PC-9 (cell line): ENCODE results near the gene PKHD1. TPM values are rescaled to one million over a fixed set of nuclear protein-coding genes. Genes with fewer than 3 reads are reported as not detected.

Experiments
- BruUV-seq: library from RNA; stranded (reverse); fragments of 400-500 nt; replicated peaks from 2 replicates; lab custom pipeline; 2021; lab: Mats Ljungman, UMichigan
- CTCF ChIA-PET: fragments of 300-600 bp; sonication (Branson Sonifier 250); formaldehyde crosslinking; loops from one replicate; lab custom pipeline; 2022; ENCODE audit warnings: antibody characterized with exemption; lab: Charles Lee
- POLR2A ChIA-PET: fragments of 300-600 bp; sonication (Branson Sonifier 250); formaldehyde crosslinking; loops from one replicate; lab custom pipeline; 2022; ENCODE audit warnings: antibody characterized with exemption; ENCODE audit not compliant: unreplicated experiment; lab: Charles Lee
- DNase-seq, 2 experiments: peaks; one replicate each; pipeline versions ENCODE4 v3.0.0 to v3.0.0-alpha.2; 2015 to 2022; ENCODE audit warnings: mixed read lengths in 1 of 2
- H2AFZ ChIP-seq: fragments of 200-600 bp; sonication (generic); 2 replicates; pipeline ENCODE4 v1.8.1; 2017; ENCODE audit warnings: antibody characterized with exemption
- H3F3A ChIP-seq: fragments of 200-600 bp; sonication (generic); 2 replicates; pipeline ENCODE4 v1.8.1; 2017; ENCODE audit warnings: antibody characterized with exemption, mild to moderate bottlenecking, low read depth; ENCODE audit not compliant: insufficient read depth
- H3K27ac ChIP-seq: fragments of 200-600 bp; sonication (generic); 2 replicates; pipeline ENCODE4 v1.6.1; 2016; ENCODE audit warnings: mixed run types
- H3K27me3 ChIP-seq: fragments of 200-600 bp; sonication (generic); 2 replicates; pipeline ENCODE4 v1.6.1; 2016; ENCODE audit warnings: low read depth, mixed run types; ENCODE audit not compliant: insufficient read depth
- H3K36me3 ChIP-seq: fragments of 200-600 bp; sonication (generic); 2 replicates; pipeline ENCODE4 v1.6.1; 2016; ENCODE audit warnings: low read depth, mixed run types
- H3K4me1 ChIP-seq: fragments of 200-600 bp; sonication (generic); replicated peaks from 2 replicates; pipeline ENCODE4 v1.6.1; 2016; ENCODE audit warnings: mixed run types; ENCODE audit not compliant: insufficient read depth
- H3K4me2 ChIP-seq: fragments of 200-600 bp; sonication (generic); 2 replicates; pipeline ENCODE4 v1.6.1; 2017; ENCODE audit warnings: mixed run types
- H3K4me3 ChIP-seq: fragments of 200-600 bp; sonication (generic); 2 replicates; pipeline ENCODE4 v1.6.1; 2016; ENCODE audit warnings: mixed run types
- H3K79me2 ChIP-seq: fragments of 200-600 bp; sonication (generic); 2 replicates; pipeline ENCODE4 v1.6.1; 2017; ENCODE audit warnings: low read depth, mixed run types
- H3K9me2 ChIP-seq: fragments of 200-600 bp; sonication (generic); 2 replicates; pipeline ENCODE4 v1.8.1; 2017; ENCODE audit warnings: mild to moderate bottlenecking; ENCODE audit not compliant: insufficient read depth
- H3K9me3 ChIP-seq: fragments of 200-600 bp; sonication (generic); 2 replicates; pipeline ENCODE4 v1.8.1; 2016; ENCODE audit warnings: low read depth; ENCODE audit not compliant: insufficient read depth
- H4K20me1 ChIP-seq: fragments of 200-600 bp; sonication (generic); 2 replicates; pipeline ENCODE4 v1.8.1; 2017; ENCODE audit not compliant: insufficient read depth
- EZH2 ChIP-seq: fragments of 200-600 bp; sonication (generic); IDR thresholded peaks from 2 replicates; pipeline ENCODE4 v1.8.0; 2017; ENCODE audit warnings: antibody characterized with exemption, low read depth
- intact Hi-C: fragments of 100-400 bp; cut with micrococcal nuclease; formaldehyde crosslinking; loops from one replicate; pipeline ENCODE4 v1.10.0; 2022; ENCODE audit not compliant: unreplicated experiment
- total RNA-seq: library from RNA; stranded (reverse); gene quantifications from 2 replicates; pipeline ENCODE4 v1.2.3, GENCODE V29; 2021
- TF ChIP-seq, protein P1 (sequence below): fragments of 200-600 bp; sonication (generic); conservative IDR thresholded peaks from 2 replicates; pipeline ENCODE4 v1.6.1; 2017; ENCODE audit warnings: mixed run types, antibody characterized with exemption, mild to moderate bottlenecking, moderate library complexity

PKHD1 gene
- total RNA-seq, 1 experiment from 2014 or later, result not detected

- H4K20me1 ChIP-seq, result no peaks in the 10 kb centered on the region
- CTCF ChIA-PET, result no interaction called here
- H3K9me2 ChIP-seq, result no peaks in the 10 kb centered on the region; the same call in 1 of the 2 replicates
- intact Hi-C loops, result no loop called here
- DNase-seq, result no peak
- H3K4me2 ChIP-seq, result no peak overlapping the region
- H3K79me2 ChIP-seq, result no peaks in the 10 kb centered on the region
- BruUV-seq, result no TSS peak
- H3K36me3 ChIP-seq, result no peaks in the 10 kb centered on the region
- H3F3A ChIP-seq, result no peaks in the 10 kb centered on the region
- H3K27me3 ChIP-seq, result no peaks in the 10 kb centered on the region
- no peak overlapping the region for H3K4me3 ChIP-seq
- POLR2A ChIA-PET, result no interaction called here
- H2AFZ ChIP-seq, result no peak overlapping the region
- H3K27ac ChIP-seq, result no peak overlapping the region
- no peaks in the 10 kb centered on the region for H3K4me1 ChIP-seq
- no peaks in the 10 kb centered on the region; the same call in 1 of the 2 replicates for H3K9me3 ChIP-seq
- TF ChIP-seq, protein P1, sequence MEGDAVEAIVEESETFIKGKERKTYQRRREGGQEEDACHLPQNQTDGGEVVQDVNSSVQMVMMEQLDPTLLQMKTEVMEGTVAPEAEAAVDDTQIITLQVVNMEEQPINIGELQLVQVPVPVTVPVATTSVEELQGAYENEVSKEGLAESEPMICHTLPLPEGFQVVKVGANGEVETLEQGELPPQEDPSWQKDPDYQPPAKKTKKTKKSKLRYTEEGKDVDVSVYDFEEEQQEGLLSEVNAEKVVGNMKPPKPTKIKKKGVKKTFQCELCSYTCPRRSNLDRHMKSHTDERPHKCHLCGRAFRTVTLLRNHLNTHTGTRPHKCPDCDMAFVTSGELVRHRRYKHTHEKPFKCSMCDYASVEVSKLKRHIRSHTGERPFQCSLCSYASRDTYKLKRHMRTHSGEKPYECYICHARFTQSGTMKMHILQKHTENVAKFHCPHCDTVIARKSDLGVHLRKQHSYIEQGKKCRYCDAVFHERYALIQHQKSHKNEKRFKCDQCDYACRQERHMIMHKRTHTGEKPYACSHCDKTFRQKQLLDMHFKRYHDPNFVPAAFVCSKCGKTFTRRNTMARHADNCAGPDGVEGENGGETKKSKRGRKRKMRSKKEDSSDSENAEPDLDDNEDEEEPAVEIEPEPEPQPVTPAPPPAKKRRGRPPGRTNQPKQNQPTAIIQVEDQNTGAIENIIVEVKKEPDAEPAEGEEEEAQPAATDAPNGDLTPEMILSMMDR, result no peak
- TF ChIP-seq EZH2, result no peak
These were observed 199.6 kb downstream of the PKHD1 start for GRCh38 chr6:51887859-51888258.

- CTCF ChIA-PET, result no interaction called here
- H4K20me1 ChIP-seq, result no peaks in the 10 kb centered on the region
- intact Hi-C loops, result no loop called here
- BruUV-seq, result no TSS peak
- TF ChIP-seq EZH2, result no peak
- TF ChIP-seq, protein P1, result no peak
- H3K27me3 ChIP-seq, result no peaks in the 10 kb centered on the region
- H2AFZ ChIP-seq, result no peak overlapping the region
- H3K36me3 ChIP-seq, result no peaks in the 10 kb centered on the region
- H3K27ac ChIP-seq, result no peak overlapping the region
- H3F3A ChIP-seq, result no peaks in the 10 kb centered on the region
- no peaks in the 10 kb centered on the region for H3K4me1 ChIP-seq
- no peaks in the 10 kb centered on the region; the same call in 1 of the 2 replicates for H3K9me2 ChIP-seq
- H3K4me3 ChIP-seq, result no peak overlapping the region
- H3K9me3 ChIP-seq, result no peaks in the 10 kb centered on the region; the same call in 1 of the 2 replicates
- DNase-seq, result no peak
- H3K4me2 ChIP-seq, result no peak overlapping the region
- POLR2A ChIA-PET, result no interaction called here
- no peaks in the 10 kb centered on the region for H3K79me2 ChIP-seq
These were observed 201.5 kb downstream of the PKHD1 start for GRCh38 chr6:51885957-51886356.

DNA sequence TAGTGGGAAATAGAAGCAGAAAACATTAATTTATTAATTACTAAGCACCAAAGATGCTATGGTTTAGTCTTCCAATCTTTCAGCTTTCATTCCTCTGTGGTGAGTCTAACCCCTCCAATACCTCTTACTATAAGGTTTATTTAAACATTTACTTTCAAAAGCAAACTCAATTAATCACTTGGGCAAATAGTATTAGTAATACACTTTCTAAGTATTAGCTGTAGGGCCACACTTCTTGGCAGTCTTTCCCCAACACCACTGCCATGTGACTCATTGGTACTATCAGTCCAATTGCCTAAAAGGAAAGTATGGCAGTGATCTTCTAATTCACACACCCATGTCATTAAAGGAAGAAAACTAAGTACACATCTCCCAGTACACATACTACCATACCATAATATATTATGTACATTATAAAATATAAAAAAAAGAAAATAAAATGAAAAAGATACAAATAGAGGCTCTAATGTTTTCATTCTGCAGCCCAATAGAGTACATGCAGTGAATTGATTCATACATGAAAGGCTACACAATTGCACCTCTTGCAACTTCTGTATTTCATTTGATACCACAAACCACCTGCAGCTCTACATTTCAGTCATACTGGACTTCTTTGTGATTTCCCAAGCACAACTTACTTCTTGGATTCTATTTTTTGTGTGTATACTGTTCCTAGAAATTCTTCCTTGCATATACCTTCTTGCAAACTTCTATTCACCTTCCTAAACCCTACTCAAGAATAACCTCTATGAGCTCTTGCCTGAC is 218.6 kb downstream of the PKHD1 start:
- no peaks in the 10 kb centered on the region for H3K79me2 ChIP-seq
- intact Hi-C loops, result no loop called here
- H3K9me3 ChIP-seq, result no peaks in the 10 kb centered on the region; the same call in 1 of the 2 replicates
- TF ChIP-seq, protein P1, result no peak
- no peak for TF ChIP-seq EZH2
- no peak overlapping the region for H3K4me3 ChIP-seq
- no peaks in the 10 kb centered on the region for H4K20me1 ChIP-seq
- H2AFZ ChIP-seq, result no peak overlapping the region
- no peaks in the 10 kb centered on the region for H3K36me3 ChIP-seq
- no peaks in the 10 kb centered on the region for H3K27me3 ChIP-seq
- no peak overlapping the region for H3K4me2 ChIP-seq
- no peaks in the 10 kb centered on the region for H3K4me1 ChIP-seq
- DNase-seq, result no peak
- POLR2A ChIA-PET, result no interaction called here
- BruUV-seq, result no TSS peak
- no peak overlapping the region for H3K27ac ChIP-seq
- no peaks in the 10 kb centered on the region for H3K9me2 ChIP-seq
- no peaks in the 10 kb centered on the region for H3F3A ChIP-seq
- CTCF ChIA-PET, result no interaction called here
